Ishikawa (cell line): ENCODE results near the gene MORC4.

Experiments
- CEBPB ChIP-seq: IDR thresholded peaks from 2 replicates; pipeline ENCODE4 v1.6.1; 2012
- EP300 ChIP-seq: IDR thresholded peaks from 2 replicates; pipeline ENCODE4 v1.6.1; 2012; ENCODE audit warnings: borderline replicate concordance
- FOXM1 ChIP-seq: IDR thresholded peaks from 2 replicates; pipeline ENCODE4 v1.6.1; 2012; ENCODE audit warnings: low read depth, borderline replicate concordance
- RAD21 ChIP-seq: IDR thresholded peaks from 2 replicates; pipeline ENCODE4 v1.6.1; 2012; ENCODE audit warnings: low read depth
- TEAD4 ChIP-seq: IDR thresholded peaks from 2 replicates; pipeline ENCODE4 v1.6.1; 2012
- TF ChIP-seq, protein P1 (sequence below): IDR thresholded peaks from 2 replicates; pipeline ENCODE4 v1.6.1; 2012; ENCODE audit warnings: low read depth, mild to moderate bottlenecking

DNA sequence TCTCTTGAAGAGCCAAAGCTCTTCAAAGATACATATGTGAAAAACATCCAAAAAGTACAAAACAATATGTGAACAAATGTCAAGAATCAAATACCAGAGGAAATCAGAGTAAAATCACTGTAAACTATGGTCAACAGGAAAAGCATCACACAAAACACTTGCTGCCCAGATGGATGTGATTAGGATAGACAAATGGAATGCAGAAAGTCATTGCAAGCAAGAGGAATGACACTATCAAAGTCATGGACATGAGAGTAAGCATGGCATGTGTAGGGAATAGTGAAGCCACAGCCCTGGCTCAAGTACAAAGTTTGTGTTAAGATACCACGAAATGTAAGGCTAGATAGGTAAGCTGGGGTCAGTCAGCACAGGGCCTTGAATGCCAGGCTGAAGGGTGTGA, 42.2 kb downstream of the MORC4 start:
- TF ChIP-seq CEBPB (no peak), EP300 (no peak), TEAD4 (no peak), RAD21 (no peak), FOXM1 (no peak)
- TF ChIP-seq, protein P1, sequence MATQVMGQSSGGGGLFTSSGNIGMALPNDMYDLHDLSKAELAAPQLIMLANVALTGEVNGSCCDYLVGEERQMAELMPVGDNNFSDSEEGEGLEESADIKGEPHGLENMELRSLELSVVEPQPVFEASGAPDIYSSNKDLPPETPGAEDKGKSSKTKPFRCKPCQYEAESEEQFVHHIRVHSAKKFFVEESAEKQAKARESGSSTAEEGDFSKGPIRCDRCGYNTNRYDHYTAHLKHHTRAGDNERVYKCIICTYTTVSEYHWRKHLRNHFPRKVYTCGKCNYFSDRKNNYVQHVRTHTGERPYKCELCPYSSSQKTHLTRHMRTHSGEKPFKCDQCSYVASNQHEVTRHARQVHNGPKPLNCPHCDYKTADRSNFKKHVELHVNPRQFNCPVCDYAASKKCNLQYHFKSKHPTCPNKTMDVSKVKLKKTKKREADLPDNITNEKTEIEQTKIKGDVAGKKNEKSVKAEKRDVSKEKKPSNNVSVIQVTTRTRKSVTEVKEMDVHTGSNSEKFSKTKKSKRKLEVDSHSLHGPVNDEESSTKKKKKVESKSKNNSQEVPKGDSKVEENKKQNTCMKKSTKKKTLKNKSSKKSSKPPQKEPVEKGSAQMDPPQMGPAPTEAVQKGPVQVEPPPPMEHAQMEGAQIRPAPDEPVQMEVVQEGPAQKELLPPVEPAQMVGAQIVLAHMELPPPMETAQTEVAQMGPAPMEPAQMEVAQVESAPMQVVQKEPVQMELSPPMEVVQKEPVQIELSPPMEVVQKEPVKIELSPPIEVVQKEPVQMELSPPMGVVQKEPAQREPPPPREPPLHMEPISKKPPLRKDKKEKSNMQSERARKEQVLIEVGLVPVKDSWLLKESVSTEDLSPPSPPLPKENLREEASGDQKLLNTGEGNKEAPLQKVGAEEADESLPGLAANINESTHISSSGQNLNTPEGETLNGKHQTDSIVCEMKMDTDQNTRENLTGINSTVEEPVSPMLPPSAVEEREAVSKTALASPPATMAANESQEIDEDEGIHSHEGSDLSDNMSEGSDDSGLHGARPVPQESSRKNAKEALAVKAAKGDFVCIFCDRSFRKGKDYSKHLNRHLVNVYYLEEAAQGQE, result no peak
